Hepatocyte (in vitro differentiated cells): Measurements from ENCODE around the gene ACAD8.

ENCODE experiments used
- EZH2 ChIP-seq: fragments of 200-600 bp; sonication (generic); IDR thresholded peaks from 2 replicates; pipeline ENCODE4 v1.6.1; 2016; ENCODE audit warnings: antibody characterized with exemption, mild to moderate bottlenecking, borderline replicate concordance
- TF ChIP-seq, protein P1 (sequence below): fragments of 200-600 bp; sonication (generic); IDR thresholded peaks from 2 replicates; pipeline ENCODE4 v1.5.1; 2016; ENCODE audit warnings: antibody characterized with exemption, mild to moderate bottlenecking; ENCODE audit not compliant: poor library complexity

DNA sequence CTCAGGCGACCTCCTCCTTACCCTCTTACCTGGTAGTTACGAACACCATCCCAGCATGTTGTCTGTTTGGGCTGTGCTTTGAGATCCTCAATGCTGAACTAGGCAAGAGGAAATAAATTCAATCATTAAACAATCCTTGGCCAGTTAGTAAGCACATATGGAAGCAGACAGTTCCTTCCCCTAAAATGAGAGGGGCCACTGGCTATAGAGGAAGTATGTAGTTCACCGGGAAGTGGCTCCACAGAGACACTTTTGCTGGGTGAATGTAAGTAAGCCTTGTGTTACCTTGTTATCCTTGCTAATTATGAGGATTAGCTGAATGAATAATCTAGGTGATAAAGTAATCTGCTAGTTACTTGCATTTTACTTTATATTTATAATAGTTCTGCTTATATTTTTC is 3.1 kb upstream of the ACAD8 start:
- TF ChIP-seq, protein P1, sequence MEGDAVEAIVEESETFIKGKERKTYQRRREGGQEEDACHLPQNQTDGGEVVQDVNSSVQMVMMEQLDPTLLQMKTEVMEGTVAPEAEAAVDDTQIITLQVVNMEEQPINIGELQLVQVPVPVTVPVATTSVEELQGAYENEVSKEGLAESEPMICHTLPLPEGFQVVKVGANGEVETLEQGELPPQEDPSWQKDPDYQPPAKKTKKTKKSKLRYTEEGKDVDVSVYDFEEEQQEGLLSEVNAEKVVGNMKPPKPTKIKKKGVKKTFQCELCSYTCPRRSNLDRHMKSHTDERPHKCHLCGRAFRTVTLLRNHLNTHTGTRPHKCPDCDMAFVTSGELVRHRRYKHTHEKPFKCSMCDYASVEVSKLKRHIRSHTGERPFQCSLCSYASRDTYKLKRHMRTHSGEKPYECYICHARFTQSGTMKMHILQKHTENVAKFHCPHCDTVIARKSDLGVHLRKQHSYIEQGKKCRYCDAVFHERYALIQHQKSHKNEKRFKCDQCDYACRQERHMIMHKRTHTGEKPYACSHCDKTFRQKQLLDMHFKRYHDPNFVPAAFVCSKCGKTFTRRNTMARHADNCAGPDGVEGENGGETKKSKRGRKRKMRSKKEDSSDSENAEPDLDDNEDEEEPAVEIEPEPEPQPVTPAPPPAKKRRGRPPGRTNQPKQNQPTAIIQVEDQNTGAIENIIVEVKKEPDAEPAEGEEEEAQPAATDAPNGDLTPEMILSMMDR, result no peak
- TF ChIP-seq EZH2, result no peak
